GM12801 (cell line): ENCODE measurements around the gene RARRES2.

ENCODE experiments used
- CTCF ChIP-seq: IDR thresholded peaks from one replicate; pipeline ENCODE4 v1.5.1; 2011; ENCODE audit warnings: control low read depth; ENCODE audit not compliant: insufficient read length; ENCODE audit errors: extremely low read depth

Gene RARRES2

GRCh38 chr7:150323682-150324372, 17.6 kb downstream of the RARRES2 start:
- TF ChIP-seq CTCF, result no peak

DNA sequence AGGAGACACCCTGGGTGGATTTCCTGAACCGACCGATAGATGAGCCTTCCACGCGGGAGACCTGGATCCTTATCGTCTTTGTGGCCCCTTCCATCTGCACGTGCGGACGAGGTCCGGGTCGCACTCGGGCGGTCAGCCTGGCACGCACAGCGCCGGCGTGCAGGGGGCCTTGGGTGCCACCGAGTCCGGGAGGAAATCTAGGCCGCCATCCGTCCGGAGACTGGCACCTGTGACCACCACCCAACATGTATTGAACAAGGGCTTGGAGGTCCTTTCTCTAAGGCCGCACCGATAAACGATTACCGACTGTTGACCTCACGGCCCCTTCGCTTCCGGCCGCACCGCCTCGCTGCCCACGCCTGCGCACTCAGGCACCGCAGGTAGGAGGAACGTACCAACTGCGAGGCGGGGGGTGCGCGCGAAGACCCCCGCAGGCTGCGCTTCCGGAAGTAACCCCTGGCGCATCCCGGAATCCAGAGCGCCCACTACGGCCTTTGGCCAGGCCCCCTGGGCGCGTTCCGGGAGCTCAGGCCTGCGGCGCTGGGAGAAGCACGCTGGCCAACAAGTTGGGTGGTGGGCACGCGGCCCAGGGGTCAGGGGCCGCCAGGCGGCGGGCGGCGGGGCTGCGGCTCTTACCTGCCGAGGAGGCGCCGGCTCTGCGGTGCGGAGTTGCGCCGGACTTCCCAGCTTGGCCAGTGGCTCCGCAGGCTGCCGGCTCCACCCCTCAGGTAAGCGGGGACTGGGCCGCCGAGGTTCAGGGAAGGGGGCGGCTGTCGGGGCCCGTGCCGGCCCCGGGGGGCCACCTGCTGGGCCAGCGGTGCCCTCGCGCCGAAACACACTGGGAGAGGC, 18.4 kb downstream of the RARRES2 start, which contains the start of the genes ACTR3C and LRRC61:
TSS of gene ACTR3C (minus strand) at position 713 of the 849 bp plus-strand sequence. CDS start 28,249 bp downstream, outside the sequence.
TSS of gene LRRC61 (plus strand) at position 523 of the 849 bp plus-strand sequence. CDS start 13,507 bp downstream, outside the sequence.
- TF ChIP-seq CTCF, result no peak

DNA sequence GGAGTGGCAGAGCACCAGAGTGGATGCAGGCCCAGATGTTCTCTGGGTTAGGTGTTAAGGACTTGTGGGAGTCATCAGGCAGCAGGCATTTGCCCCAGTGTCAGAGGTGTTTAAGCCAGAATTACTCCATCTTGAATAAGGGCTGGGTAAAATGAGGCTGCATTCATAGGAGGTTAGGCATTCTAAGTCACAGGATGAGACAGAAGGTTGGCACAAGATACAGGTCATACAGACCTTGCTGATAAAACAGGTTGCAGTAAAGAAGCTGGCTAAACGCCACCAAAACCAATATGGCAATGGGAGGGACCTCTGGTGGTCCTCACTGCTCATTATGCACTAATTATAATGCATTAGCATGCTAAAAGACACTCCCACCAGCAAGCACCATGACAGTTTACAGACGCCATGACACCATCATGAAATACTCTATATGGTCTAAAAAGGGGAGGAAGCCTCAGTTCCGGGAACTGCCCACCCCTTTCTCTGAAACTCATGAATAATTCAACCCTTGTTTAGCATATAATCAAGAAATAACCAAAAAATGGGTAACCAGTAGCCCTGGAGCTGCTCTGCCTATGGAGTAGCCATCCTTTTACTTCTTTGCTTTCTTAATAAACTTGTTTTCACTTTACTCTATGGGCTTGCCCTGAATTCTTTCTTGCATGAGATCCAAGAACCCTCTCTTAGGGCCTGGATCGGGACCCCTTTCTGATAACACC, 19.2 kb downstream of the RARRES2 start:
- TF ChIP-seq CTCF, result no peak

GRCh38 chr7:150321788-150322113, 19.7 kb downstream of the RARRES2 start:
- no peak for TF ChIP-seq CTCF

DNA sequence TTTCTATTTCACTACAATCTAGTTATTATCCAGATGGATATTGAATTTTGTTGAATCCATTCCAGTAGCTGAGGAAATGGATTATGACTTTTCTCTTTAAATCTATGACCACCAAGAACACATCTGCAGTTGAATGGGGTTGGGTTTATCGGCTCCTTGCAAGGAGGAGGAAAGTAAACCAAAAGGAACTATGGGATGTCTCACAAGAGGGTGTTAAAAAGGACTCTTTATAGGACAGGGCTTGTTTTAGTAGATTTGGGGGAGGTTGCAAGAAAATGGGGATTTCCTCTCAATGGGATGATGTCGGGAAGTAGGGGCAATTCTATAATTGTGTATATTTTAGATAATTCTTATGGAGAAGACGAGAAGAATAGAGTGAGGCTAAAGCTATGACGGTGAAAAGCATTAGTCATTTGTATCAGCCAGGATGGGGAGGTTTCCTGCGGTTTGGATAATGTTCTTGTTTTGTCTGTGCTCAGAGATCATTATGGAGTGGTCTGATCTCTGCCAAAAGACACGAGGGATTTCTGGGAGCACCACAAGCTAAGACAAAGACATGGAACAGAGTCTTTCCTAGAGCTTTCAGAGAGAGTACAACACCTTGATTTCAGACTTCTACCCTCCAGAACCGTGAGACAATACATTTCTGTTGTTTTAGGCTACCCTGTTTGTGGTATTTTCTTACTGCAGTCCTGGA, 23.5 kb downstream of the RARRES2 start:
- TF ChIP-seq CTCF, result no peak

- TF ChIP-seq CTCF, result no peak
These were observed 26.7 kb downstream of the RARRES2 start for GRCh38 chr7:150314639-150315239.
